Liver (tissue), 9 donors: Measurements from ENCODE around the gene LRRK1. TPM values are rescaled to one million over a fixed set of nuclear protein-coding genes. Genes with fewer than 3 reads are reported as not detected.

Experiments used
- DNase-seq: peaks from one replicate; pipeline ENCODE4 v3.0.0-alpha.2; 2017; ENCODE audit warnings: low spot score
- H3K27ac ChIP-seq, 2 donors: one replicate each; pipeline ENCODE4 v1.7.0; 2013; ENCODE audit warnings: inconsistent platforms in 2 of 2, low read length in 2 of 2, control low read depth in 1 of 2, low read depth in 1 of 2, mild to moderate bottlenecking in 1 of 2
- H3K27me3 ChIP-seq, 4 donors: one replicate each; pipeline versions ENCODE4 v1.6.1 to v1.7.0; 2013; ENCODE audit warnings: low read length in 3 of 4, inconsistent platforms in 1 of 4, mild to moderate bottlenecking in 1 of 4, moderate library complexity in 1 of 4; ENCODE audit not compliant: control insufficient read depth in 4 of 4, insufficient read depth in 4 of 4
- H3K36me3 ChIP-seq, 4 donors: one replicate each; pipeline versions ENCODE4 v1.6.1 to v1.7.0; 2013; ENCODE audit warnings: low read length in 3 of 4, mild to moderate bottlenecking in 3 of 4, low read depth in 1 of 4, moderate library complexity in 1 of 4; ENCODE audit not compliant: control insufficient read depth in 4 of 4, insufficient read depth in 3 of 4
- H3K4me1 ChIP-seq, 4 donors: one replicate each; pipeline versions ENCODE4 v1.6.1 to v1.7.0; 2013; ENCODE audit warnings: low read length in 3 of 4, mild to moderate bottlenecking in 3 of 4, moderate library complexity in 1 of 4; ENCODE audit not compliant: control insufficient read depth in 4 of 4, insufficient read depth in 4 of 4
- H3K4me3 ChIP-seq, 3 donors: one replicate each; pipeline versions ENCODE4 v1.6.1 to v1.7.0; 2013; ENCODE audit warnings: low read length in 3 of 3, control low read depth in 1 of 3, low read depth in 1 of 3, mild to moderate bottlenecking in 1 of 3
- H3K9ac ChIP-seq, 2 donors: one replicate each; pipeline ENCODE4 v1.7.0; 2013; ENCODE audit warnings: low read length in 2 of 2, mild to moderate bottlenecking in 2 of 2, moderate library complexity in 2 of 2, control low read depth in 1 of 2, low read depth in 1 of 2
- H3K9me3 ChIP-seq, 4 donors: one replicate each; pipeline versions ENCODE4 v1.6.1 to v1.7.0; 2013; ENCODE audit warnings: low read length in 3 of 4; ENCODE audit not compliant: control insufficient read depth in 4 of 4
- EGR1 ChIP-seq, 2 donors: IDR thresholded peaks; 2 replicates each; pipeline ENCODE4 v1.6.1; 2016 to 2018; ENCODE audit warnings: antibody characterized with exemption in 2 of 2, low read depth in 2 of 2
- FOXA1 ChIP-seq: IDR thresholded peaks from 2 replicates; pipeline ENCODE4 v1.6.1; 2016; ENCODE audit warnings: antibody characterized with exemption
- GABPA ChIP-seq, 2 donors: IDR thresholded peaks in 1 of 2; conservative IDR thresholded peaks in 1 of 2; 2 replicates each; pipeline ENCODE4 v1.6.1; 2016; ENCODE audit warnings: antibody characterized with exemption in 2 of 2, mild to moderate bottlenecking in 1 of 2, moderate library complexity in 1 of 2
- HNF4G ChIP-seq: IDR thresholded peaks from 2 replicates; pipeline ENCODE4 v1.6.1; 2016; ENCODE audit warnings: antibody characterized with exemption
- JUND ChIP-seq, 2 donors: IDR thresholded peaks; 2 replicates each; pipeline ENCODE4 v1.6.1; 2016; ENCODE audit warnings: antibody characterized with exemption in 2 of 2
- RAD21 ChIP-seq, 2 donors: IDR thresholded peaks; 2 replicates each; pipeline ENCODE4 v1.6.1; 2016; ENCODE audit warnings: antibody characterized with exemption in 2 of 2, mild to moderate bottlenecking in 2 of 2
- RXRA ChIP-seq, 2 donors: IDR thresholded peaks; 2 replicates each; pipeline ENCODE4 v1.6.1; 2017 to 2018; ENCODE audit warnings: antibody characterized with exemption in 2 of 2, mild to moderate bottlenecking in 1 of 2
- SP1 ChIP-seq: IDR thresholded peaks from 2 replicates; pipeline ENCODE4 v1.6.1; 2018; ENCODE audit warnings: antibody characterized with exemption, mild to moderate bottlenecking
- TAF1 ChIP-seq: conservative IDR thresholded peaks from 2 replicates; pipeline ENCODE4 v1.6.1; 2016; ENCODE audit warnings: antibody characterized with exemption, mild to moderate bottlenecking
- WGBS: extraction: QIAGEN DNeasy Blood & Tissue Kit; methylation state at CpG from one replicate; pipeline ENCODE4 v1.1.7; 2013; 5-methylcytosine and 5-hydroxymethylcytosine counted together
- polyA plus RNA-seq, 2 donors: library from polyadenylated mRNA; stranded (reverse) in 1 of 2; unstranded in 1 of 2; fragments of 200-250 nt in 1 of 2; fragments of >200 nt in 1 of 2; fragmentation: Nextera tagmentation in 1 of 2; extraction: Ambion mirVana in 1 of 2; gene quantifications; one replicate each; pipeline versions ENCODE4 v1.2.1 to v1.2.3, GENCODE V29; 2013 to 2015
- total RNA-seq, 2 donors: library from RNA; depleted of rRNA; stranded (reverse); fragments of >200 nt; gene quantifications; one replicate each; pipeline ENCODE4 v1.2.3, GENCODE V29; 2014
- TF ChIP-seq, protein P1 (sequence below): IDR thresholded peaks from 2 replicates; pipeline ENCODE4 v1.6.1; 2016; ENCODE audit warnings: antibody characterized with exemption
- TF ChIP-seq, protein P2 (sequence below): IDR thresholded peaks from 2 replicates; pipeline ENCODE4 v1.6.1; 2016; ENCODE audit warnings: antibody characterized with exemption
- TF ChIP-seq, protein P3 (sequence below): fragments of 150-350 bp; IDR thresholded peaks from 2 replicates; pipeline ENCODE4 v1.5.1; 2017; ENCODE audit warnings: improper control_type of control experiment, low read depth, low read length; ENCODE audit not compliant: missing input control
- TF ChIP-seq, protein P4 (sequence below): IDR thresholded peaks from 2 replicates; pipeline ENCODE4 v1.6.1; 2016; ENCODE audit warnings: antibody characterized with exemption
- donor health status: healthy.
- donor health status: healthy.
- donor health status: healthy.
- donor health status: healthy.
- donor health status: healthy.

LRRK1 gene
- total and polyA plus RNA-seq, 4 donors: 1.2 to 4.4 (median 2.7) TPM

DNA sequence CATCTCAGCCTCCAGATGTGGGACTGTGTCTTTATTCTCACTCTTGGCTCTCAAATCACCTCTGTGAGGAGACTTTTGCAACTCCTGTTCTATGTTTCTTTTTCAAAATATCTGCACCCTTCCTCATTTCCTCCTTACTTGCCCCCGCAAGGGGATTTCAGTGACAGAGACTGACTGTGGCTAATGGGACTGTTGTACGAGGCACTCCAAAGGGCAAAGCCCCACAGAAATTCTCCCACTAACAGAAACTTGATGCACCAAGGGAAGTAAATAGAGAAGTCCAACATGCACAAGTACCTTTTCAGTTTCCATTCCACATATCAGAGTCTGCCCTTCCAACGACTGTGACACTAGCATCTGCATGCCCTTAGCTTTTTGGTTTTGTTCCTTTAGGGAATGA is 69.7 kb downstream of the LRRK1 start:
- H3K9ac ChIP-seq: no peak overlapping the region
- no peak overlapping the region for H3K27ac ChIP-seq
- no peak overlapping the region for H3K4me3 ChIP-seq
- peaks cover 0 to 4% (median 0%) of the 10 kb centered on the region in 4 donors for H3K4me1 ChIP-seq
- TF ChIP-seq TAF1 (no peak), SP1 (no peak)
- no peaks in the 10 kb centered on the region for H3K27me3 ChIP-seq
- no peak for DNase-seq
- H3K9me3 ChIP-seq: peaks cover 0 to 3% (median 0%) of the 10 kb centered on the region in 4 donors
- no peaks in the 10 kb centered on the region for H3K36me3 ChIP-seq
- WGBS: 84% methylated on average over 3 of the region's 3 CpGs

DNA sequence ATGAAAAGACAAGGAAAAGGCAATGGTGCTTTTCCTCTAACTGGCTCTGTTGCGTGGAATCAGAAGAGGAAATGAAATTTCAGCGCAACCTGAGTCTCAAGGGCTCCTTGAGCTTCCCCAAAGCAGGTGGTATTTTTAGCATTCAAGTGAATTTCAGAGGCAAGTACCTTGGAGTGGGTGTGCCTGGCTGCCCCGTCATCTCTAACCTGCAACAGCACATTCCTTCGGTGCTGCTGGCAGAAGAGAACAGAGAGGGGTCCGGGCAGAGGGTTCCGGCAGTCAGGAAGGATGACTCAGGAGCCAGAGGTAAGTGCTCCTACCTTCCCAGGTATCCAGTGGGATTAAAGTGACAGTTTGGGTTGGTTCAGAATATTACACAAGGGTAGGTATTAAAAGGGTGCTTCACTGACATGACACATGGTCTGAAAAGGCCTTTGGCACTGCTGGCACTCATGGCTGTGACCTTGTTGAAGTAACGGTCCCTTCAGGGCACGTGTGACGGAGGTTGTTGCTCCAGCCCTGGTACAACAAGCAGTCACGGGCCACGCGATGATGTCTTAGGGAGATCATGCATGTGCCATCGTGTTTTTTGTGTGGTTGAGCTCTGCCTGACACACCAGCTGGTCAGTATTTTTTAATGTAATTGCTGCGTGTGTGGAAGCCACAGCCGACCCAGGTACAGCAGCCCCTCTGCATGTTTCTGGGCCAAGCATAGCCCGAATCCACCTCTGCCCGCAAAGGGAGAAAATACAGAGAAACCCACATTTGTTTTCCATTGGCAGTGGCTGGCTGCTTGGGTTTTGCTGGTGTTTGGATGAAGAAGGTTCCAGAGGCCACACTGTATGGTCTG is 75.7 kb downstream of the LRRK1 start:
- Histone ChIP-seq H3K27me3 (no peaks in the 10 kb centered on the region), H3K9ac (no peak overlapping the region), H3K27ac (no peak overlapping the region), H3K4me3 (no peak overlapping the region), H3K4me1 (no peaks in the 10 kb centered on the region), H3K9me3 (no peaks in the 10 kb centered on the region), H3K36me3 (no peaks in the 10 kb centered on the region)
- no peak for DNase-seq
- WGBS: 86% methylated on average over 17 of the region's 17 CpGs
- TF ChIP-seq RXRA (IDR thresholded peaks at IDR 0.05) (no peak), HNF4G (no peak), FOXA1 (no peak), JUND (IDR thresholded peaks at IDR 0.05) (no peak)
- TF ChIP-seq, protein P1, sequence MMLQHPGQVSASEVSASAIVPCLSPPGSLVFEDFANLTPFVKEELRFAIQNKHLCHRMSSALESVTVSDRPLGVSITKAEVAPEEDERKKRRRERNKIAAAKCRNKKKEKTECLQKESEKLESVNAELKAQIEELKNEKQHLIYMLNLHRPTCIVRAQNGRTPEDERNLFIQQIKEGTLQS: no peak
- TF ChIP-seq, protein P2, sequence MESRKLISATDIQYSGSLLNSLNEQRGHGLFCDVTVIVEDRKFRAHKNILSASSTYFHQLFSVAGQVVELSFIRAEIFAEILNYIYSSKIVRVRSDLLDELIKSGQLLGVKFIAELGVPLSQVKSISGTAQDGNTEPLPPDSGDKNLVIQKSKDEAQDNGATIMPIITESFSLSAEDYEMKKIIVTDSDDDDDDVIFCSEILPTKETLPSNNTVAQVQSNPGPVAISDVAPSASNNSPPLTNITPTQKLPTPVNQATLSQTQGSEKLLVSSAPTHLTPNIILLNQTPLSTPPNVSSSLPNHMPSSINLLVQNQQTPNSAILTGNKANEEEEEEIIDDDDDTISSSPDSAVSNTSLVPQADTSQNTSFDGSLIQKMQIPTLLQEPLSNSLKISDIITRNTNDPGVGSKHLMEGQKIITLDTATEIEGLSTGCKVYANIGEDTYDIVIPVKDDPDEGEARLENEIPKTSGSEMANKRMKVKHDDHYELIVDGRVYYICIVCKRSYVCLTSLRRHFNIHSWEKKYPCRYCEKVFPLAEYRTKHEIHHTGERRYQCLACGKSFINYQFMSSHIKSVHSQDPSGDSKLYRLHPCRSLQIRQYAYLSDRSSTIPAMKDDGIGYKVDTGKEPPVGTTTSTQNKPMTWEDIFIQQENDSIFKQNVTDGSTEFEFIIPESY: no peak

DNA sequence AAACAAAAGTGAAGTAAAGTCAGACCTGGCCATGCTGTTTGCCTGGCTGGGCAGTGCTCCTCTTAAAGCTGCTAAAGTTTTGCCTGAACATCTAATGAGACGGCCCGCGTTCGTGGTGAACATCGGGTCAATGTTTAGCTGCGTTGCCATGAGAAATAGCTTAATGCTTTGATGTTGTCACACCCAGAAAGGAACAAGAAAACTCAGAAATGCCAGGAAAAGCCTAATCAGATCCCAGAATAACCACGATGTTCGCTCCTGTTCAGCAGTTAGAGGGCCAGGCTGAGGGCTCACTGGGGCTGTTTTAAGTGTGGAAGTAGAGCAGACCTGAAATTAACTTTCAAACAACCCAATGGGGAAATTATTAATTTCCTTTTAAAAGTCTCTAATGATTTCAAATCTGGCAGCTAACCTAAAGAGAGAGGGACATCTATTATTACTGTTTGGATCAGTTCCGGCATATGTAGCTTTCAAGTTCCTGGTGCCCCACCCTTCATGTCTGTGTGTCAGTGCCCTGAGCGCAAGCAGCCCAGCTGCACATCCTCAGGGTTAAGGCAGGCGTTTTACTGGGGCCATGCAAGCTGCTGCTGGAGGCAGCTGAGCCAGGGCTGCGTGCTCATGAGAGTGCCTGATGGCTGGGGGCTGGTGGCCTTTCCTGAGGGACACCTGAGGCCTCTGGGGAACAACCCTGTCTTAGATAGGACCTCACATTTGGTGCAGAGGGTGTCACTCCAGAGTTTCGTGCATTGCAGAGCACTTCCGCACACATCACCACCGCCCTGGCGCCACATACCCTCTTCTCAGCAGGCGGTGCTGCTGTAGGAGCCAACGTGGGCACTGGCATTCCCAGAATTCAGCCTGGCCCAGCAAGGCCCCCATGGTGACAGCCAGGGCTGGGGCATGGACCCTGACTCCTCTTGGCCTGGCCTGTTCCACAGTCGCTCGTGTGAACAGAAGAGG is 76.6 kb downstream of the LRRK1 start:
- TF ChIP-seq EGR1 (IDR thresholded peaks at IDR 0.05; ENCODE audit: low read depth in 2 of 2) (no peak), RAD21 (IDR thresholded peaks at IDR 0.05) (no peak), RXRA (IDR thresholded peaks at IDR 0.05) (no peak), GABPA (IDR thresholded peaks at IDR 0.05 in 1 of 2, conservative IDR thresholded peaks at IDR 0.05 in 1 of 2) (no peak), JUND (IDR thresholded peaks at IDR 0.05) (no peak), HNF4G (no peak), SP1 (no peak), FOXA1 (no peak)
- TF ChIP-seq, protein P2: no peak
- TF ChIP-seq, protein P3, sequence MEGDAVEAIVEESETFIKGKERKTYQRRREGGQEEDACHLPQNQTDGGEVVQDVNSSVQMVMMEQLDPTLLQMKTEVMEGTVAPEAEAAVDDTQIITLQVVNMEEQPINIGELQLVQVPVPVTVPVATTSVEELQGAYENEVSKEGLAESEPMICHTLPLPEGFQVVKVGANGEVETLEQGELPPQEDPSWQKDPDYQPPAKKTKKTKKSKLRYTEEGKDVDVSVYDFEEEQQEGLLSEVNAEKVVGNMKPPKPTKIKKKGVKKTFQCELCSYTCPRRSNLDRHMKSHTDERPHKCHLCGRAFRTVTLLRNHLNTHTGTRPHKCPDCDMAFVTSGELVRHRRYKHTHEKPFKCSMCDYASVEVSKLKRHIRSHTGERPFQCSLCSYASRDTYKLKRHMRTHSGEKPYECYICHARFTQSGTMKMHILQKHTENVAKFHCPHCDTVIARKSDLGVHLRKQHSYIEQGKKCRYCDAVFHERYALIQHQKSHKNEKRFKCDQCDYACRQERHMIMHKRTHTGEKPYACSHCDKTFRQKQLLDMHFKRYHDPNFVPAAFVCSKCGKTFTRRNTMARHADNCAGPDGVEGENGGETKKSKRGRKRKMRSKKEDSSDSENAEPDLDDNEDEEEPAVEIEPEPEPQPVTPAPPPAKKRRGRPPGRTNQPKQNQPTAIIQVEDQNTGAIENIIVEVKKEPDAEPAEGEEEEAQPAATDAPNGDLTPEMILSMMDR: no peak
- TF ChIP-seq, protein P4, sequence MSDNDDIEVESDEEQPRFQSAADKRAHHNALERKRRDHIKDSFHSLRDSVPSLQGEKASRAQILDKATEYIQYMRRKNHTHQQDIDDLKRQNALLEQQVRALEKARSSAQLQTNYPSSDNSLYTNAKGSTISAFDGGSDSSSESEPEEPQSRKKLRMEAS: no peak
- H3K4me3 ChIP-seq: no peak overlapping the region
- no peak overlapping the region for H3K27ac ChIP-seq
- H3K9me3 ChIP-seq: no peaks in the 10 kb centered on the region
- H3K4me1 ChIP-seq: no peaks in the 10 kb centered on the region
- H3K9ac ChIP-seq: no peak overlapping the region
- peaks cover 0 to 4% (median 0%) of the 10 kb centered on the region in 4 donors for H3K27me3 ChIP-seq
- 81% methylated on average over 20 of the region's 20 CpGs for WGBS
- H3K36me3 ChIP-seq: no peaks in the 10 kb centered on the region
- DNase-seq: no peak
